Measurements from ENCODE around the gene CDH4.

Gene CDH4

DNA sequence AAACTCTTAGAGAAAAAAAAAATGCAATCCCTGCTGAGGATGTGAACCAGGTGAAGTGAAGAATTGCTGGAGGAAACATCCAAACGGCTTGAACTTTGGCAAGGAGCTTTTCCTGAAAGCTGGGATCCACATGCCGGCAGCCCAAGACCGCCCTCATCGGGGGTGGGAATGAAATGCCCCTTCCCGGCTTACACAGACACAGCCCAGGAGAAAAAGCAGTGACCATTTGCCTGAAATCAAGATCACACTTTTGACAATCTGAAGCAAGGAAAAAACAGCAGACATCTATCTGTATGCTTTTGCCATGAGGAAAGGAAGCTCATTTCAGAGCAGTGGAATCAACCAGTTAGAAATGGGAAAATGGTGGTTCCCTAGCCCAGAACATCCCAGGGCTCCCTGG is 559.1 kb downstream of the CDH4 start:
- H3K4me3 ChIP-seq (ENCODE audit: low read depth, low read length), result no peak overlapping the region
- in situ Hi-C loops (cut with HindIII; ENCODE audit: low sequenced_read_pairs), result no loop called here
- TF ChIP-seq, protein P1, sequence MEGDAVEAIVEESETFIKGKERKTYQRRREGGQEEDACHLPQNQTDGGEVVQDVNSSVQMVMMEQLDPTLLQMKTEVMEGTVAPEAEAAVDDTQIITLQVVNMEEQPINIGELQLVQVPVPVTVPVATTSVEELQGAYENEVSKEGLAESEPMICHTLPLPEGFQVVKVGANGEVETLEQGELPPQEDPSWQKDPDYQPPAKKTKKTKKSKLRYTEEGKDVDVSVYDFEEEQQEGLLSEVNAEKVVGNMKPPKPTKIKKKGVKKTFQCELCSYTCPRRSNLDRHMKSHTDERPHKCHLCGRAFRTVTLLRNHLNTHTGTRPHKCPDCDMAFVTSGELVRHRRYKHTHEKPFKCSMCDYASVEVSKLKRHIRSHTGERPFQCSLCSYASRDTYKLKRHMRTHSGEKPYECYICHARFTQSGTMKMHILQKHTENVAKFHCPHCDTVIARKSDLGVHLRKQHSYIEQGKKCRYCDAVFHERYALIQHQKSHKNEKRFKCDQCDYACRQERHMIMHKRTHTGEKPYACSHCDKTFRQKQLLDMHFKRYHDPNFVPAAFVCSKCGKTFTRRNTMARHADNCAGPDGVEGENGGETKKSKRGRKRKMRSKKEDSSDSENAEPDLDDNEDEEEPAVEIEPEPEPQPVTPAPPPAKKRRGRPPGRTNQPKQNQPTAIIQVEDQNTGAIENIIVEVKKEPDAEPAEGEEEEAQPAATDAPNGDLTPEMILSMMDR (IDR thresholded peaks at IDR 0.05; ENCODE audit: low read depth, low read length), result no peak
- DNase-seq (ENCODE audit: low read depth, low spot score), result no peak

DNA sequence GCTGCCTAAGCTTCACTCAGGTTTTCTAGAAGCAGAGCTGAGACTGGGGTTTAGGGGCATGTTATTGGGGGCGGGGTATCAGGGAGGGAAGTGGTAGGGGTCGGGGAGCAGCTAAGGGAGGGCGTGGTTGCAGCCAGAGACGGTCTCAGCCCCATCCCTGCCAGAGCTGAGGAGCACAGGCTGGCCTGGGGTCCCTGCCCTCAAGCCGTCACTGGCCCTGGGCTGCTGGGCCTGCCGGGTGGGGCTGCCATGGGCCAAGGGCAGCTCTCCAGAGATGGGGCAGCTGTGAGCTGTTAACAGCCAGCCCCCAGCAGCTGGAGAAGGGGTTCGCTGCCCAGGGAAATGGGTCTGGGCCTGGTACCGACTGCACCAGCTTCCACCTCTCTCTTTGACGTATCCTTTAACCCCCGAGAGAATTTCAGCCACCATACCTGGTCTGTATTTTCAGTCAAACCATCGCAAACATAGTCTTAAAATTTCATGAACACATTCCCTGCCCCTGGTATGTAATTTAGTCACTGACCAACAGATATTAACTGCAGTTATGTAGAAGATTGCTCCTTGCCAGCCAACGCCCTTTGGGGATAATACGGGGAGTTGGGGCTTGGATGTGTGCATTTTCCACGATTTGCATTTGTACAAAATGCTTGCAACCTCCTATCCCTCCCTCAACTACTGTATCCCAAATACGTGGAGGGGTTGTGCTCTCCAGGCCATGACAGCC is 560.2 kb downstream of the CDH4 start:
- in situ Hi-C loops (cut with HindIII; ENCODE audit: low sequenced_read_pairs), result no loop called here
- H3K4me3 ChIP-seq (ENCODE audit: low read depth, low read length), result no peak overlapping the region
- TF ChIP-seq, protein P1 (IDR thresholded peaks at IDR 0.05; ENCODE audit: low read depth, low read length), result no peak
- DNase-seq (ENCODE audit: low read depth, low spot score), result no peak

DNA sequence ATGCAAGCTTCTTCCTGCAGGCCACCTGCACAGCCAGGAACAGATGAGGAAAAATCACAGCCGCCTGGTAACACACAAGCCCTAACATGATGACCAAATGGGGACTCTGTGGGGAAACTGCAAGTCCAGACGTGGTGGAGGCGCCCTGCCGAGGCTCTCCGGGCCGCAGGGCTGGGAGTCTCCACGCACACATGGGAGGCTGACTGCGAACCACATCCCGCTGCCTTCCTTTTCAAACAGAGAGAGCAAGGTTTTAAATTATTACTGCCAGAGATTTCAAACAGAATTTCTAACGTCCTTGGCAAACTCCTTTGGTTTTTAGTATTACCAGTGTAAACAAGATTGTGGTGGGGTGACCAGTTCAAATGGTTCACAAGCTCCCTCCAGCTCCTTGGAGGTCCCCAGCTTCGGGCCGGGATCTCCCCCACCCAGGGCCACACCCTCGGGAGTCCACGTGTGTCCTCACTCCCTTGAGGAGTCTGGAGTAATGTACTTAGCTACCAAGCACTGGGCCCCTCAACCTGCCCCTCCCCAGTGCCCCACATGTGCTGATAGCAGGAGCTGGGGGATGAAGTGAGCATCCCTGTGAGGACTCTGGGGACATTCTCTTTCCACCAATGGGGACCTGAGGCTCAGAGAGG is 560.9 kb downstream of the CDH4 start:
- no peak for DNase-seq (ENCODE audit: low read depth, low spot score)
- TF ChIP-seq, protein P1 (IDR thresholded peaks at IDR 0.05; ENCODE audit: low read depth, low read length), result no peak
- in situ Hi-C loops (cut with HindIII; ENCODE audit: low sequenced_read_pairs), result no loop called here
- H3K4me3 ChIP-seq (ENCODE audit: low read depth, low read length), result no peak overlapping the region

DNA sequence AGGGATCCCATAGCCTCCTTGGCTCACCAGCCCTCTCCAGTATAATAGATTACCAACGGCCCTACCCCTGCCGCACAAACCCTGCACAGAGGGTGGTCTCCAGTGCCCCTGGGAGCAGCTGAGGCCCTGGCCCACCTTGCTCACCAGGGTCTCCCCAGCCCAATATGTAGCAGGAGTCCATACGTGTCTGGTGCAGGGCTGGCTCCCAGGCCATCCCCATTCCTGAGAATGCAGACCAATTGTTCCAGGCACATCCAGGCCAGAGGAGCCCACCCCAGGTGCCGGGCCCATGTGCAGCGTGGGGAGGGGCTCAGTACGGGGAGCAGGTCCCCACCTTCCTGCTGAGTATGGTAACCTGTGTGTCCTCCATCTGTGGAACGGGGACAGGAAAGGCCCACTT is 561.7 kb downstream of the CDH4 start:
- TF ChIP-seq, protein P1 (IDR thresholded peaks at IDR 0.05; ENCODE audit: low read depth, low read length), result no peak
- DNase-seq (ENCODE audit: low read depth, low spot score), result no peak
- in situ Hi-C loops (cut with HindIII; ENCODE audit: low sequenced_read_pairs), result no loop called here
- no peak overlapping the region for H3K4me3 ChIP-seq (ENCODE audit: low read depth, low read length)

DNA sequence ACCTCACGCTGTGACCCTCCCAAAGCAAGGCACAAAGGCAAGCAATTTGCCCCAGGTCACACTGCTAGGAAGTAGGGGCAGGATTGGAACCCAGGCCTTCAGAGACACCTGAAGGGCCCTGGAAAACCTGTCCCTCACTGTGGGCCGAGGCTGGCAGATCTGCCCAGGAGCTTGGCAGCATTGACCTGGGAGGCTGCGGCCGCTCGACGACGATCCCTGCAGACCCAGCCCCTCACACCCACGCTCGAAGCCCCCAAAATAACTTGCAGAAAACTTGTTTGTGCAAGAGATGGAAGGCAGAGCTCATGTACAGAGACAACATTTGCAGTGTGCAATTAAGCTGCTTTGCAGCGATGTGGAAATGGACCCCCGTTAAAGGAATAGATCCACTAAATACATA is 562.2 kb downstream of the CDH4 start:
- H3K4me3 ChIP-seq (ENCODE audit: low read depth, low read length), result no peak overlapping the region
- TF ChIP-seq, protein P1 (IDR thresholded peaks at IDR 0.05; ENCODE audit: low read depth, low read length), result no peak
- no peak for DNase-seq (ENCODE audit: low read depth, low spot score)
- in situ Hi-C loops (cut with HindIII; ENCODE audit: low sequenced_read_pairs), result no loop called here

DNA sequence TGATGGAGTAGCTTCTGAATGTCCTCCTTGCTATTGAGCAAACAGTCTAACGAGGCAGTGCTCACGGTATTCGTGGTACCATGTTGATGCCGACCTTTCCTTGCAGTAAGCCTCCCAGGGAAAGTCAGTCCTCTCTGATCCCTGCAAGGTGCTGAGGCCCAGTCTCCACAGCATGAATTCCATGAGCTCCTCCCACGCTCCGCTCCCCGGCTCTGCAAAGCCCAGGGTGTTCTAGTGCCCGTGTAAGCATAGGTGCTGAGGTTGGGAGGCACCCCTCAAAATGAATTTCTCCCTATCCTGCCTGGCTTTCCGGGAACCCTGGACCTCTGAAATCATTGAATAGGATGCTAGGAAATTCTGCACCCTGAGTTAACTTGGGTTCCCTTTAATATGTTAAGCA is 562.7 kb downstream of the CDH4 start:
- in situ Hi-C loops (cut with HindIII; ENCODE audit: low sequenced_read_pairs), result no loop called here
- TF ChIP-seq, protein P1 (IDR thresholded peaks at IDR 0.05; ENCODE audit: low read depth, low read length), result no peak
- no peak for DNase-seq (ENCODE audit: low read depth, low spot score)
- H3K4me3 ChIP-seq (ENCODE audit: low read depth, low read length), result no peak overlapping the region

Measured in astrocyte of the spinal cord (primary cell).